ENCODE data around the gene ADIG. TPM values are rescaled to one million over a fixed set of nuclear protein-coding genes. Genes with fewer than 3 reads are reported as not detected.
A peak's percentile ranks its signal among the peaks of the same experiment; 100 is the strongest.

The ADIG gene
- total RNA-seq (not detected), polyA plus RNA-seq (not detected)
- long read RNA-seq, donor 1 = 0 reads
- long read RNA-seq, donor 2 = 0 reads

GRCh38 chr20:38581013-38581412 is at the start of gene ADIG:
ADIG (plus strand) TSS chr20:38581197; CDS start chr20:38581251, 54 bp downstream.
- H3K4me3 ChIP-seq = no peak within 1 kb of the TSS
- H3K9me3 ChIP-seq = no peaks in the 10 kb centered on the region
- WGBS, 5 donors = 67 to 88% (median 79%) methylated on average over 5 of the region's 5 CpGs
- DNase-seq = no peak
- peaks cover 0 to 23% (median 13%) of the 10 kb centered on the region in 6 donors for H3K36me3 ChIP-seq
- no peak within 1 kb of the TSS for H3K27ac ChIP-seq
- intact Hi-C loops (cut with DNase I; ENCODE audit: low total_unique reads) = no loop called here
- no peaks in the 10 kb centered on the region for H3K4me1 ChIP-seq
- no peak for TF ChIP-seq POLR2A (IDR thresholded peaks at IDR 0.05)
- peak in 2 of 3 donors; percentile 17 to 50 for TF ChIP-seq POLR2AphosphoS5 (IDR thresholded peaks at IDR 0.05)
- H3K27me3 ChIP-seq (replicated peaks in 1 of 7) = peaks cover 0 to 27% (median 0%) of the 10 kb centered on the region in 7 donors

DNA sequence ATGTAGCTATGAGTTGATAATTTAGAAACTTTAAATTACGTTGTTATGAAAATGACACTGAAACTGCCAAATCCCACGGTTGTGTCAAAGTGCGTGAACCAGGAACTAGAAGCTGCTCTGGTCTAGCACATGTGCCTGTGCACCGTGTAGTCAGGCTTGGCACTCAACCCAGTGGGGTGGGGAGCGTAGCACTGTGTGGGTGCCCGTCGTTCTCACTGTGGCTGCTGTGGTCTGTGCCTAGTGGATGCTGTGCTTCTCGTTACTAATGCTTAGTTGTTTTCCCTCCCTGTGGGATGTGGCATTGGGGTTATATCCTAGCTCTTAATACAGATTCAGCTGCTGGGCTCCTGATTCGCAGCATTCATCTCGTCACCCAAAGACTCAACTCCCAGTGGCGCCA is 46.2 kb upstream of the ADIG start:
- no peaks in the 10 kb centered on the region for H3K4me1 ChIP-seq

GRCh38 chr20:38536310-38536709 is 44.7 kb upstream of the ADIG start:
- Histone ChIP-seq H3K4me3 (no peak overlapping the region), H3K4me1 (no peaks in the 10 kb centered on the region), H3K36me3 (peaks cover 0 to 100% (median 85%) of the 10 kb centered on the region in 6 donors), H3K9me3 (no peaks in the 10 kb centered on the region), H3K27me3 (replicated peaks in 1 of 7) (no peaks in the 10 kb centered on the region), H3K27ac (no peak overlapping the region)
- TF ChIP-seq POLR2A (IDR thresholded peaks at IDR 0.05) (no peak), POLR2AphosphoS5 (IDR thresholded peaks at IDR 0.05) (no peak)
- TF ChIP-seq, protein P1, sequence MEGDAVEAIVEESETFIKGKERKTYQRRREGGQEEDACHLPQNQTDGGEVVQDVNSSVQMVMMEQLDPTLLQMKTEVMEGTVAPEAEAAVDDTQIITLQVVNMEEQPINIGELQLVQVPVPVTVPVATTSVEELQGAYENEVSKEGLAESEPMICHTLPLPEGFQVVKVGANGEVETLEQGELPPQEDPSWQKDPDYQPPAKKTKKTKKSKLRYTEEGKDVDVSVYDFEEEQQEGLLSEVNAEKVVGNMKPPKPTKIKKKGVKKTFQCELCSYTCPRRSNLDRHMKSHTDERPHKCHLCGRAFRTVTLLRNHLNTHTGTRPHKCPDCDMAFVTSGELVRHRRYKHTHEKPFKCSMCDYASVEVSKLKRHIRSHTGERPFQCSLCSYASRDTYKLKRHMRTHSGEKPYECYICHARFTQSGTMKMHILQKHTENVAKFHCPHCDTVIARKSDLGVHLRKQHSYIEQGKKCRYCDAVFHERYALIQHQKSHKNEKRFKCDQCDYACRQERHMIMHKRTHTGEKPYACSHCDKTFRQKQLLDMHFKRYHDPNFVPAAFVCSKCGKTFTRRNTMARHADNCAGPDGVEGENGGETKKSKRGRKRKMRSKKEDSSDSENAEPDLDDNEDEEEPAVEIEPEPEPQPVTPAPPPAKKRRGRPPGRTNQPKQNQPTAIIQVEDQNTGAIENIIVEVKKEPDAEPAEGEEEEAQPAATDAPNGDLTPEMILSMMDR (IDR thresholded peaks at IDR 0.05 in 8 of 11, conservative IDR thresholded peaks at IDR 0.05 in 3 of 11) = no peak
- 93 to 98% (median 97%) methylated on average over 2 of the region's 2 CpGs for WGBS, 5 donors
- intact Hi-C loops (cut with DNase I; ENCODE audit: low total_unique reads) = no loop called here
- no peak for DNase-seq

More for the DNA sequence above, 46.2 kb upstream of the ADIG start:
- Histone ChIP-seq H3K4me3 (no peak overlapping the region), H3K27ac (no peak overlapping the region), H3K27me3 (replicated peaks in 1 of 7) (no peaks in the 10 kb centered on the region), H3K9me3 (no peaks in the 10 kb centered on the region), H3K36me3 (peaks cover 0 to 100% (median 77%) of the 10 kb centered on the region in 6 donors)
- DNase-seq = no peak
- 85 to 93% (median 87%) methylated on average over 11 of the region's 11 CpGs for WGBS, 5 donors
- intact Hi-C loops (cut with DNase I; ENCODE audit: low total_unique reads) = no loop called here
- TF ChIP-seq, protein P1 (IDR thresholded peaks at IDR 0.05 in 8 of 11, conservative IDR thresholded peaks at IDR 0.05 in 3 of 11) = no peak
- TF ChIP-seq POLR2AphosphoS5 (IDR thresholded peaks at IDR 0.05) (no peak), POLR2A (IDR thresholded peaks at IDR 0.05) (no peak)

DNA sequence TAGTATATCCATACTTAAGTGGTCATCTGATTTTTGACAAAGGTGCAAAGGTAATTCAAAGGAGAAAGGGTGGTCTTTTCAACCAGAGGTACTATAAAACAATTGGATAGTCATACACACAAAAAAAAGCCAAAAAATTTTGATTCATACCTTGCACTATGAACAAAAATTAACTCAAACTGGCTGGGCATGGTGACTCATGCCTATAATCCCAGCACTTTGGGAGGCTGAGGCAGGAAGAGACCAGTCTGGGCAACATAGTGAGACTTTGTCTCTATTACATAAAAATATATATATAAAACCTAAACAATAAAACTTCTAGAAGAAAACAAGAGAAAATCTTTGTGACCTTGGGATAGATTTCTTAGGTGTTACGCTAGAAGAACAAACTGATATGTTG is 43.8 kb upstream of the ADIG start:
- Histone ChIP-seq H3K36me3 (peaks cover 4 to 100% (median 85%) of the 10 kb centered on the region in 6 donors), H3K4me3 (no peak overlapping the region)
- TF ChIP-seq POLR2A (IDR thresholded peaks at IDR 0.05) (no peak), POLR2AphosphoS5 (IDR thresholded peaks at IDR 0.05) (no peak)
- TF ChIP-seq, protein P1 (IDR thresholded peaks at IDR 0.05 in 8 of 11, conservative IDR thresholded peaks at IDR 0.05 in 3 of 11) = no peak

More for the DNA sequence above, 43.8 kb upstream of the ADIG start:
- no peaks in the 10 kb centered on the region for H3K9me3 ChIP-seq
- no peak for DNase-seq
- no peak overlapping the region for H3K27ac ChIP-seq
- H3K27me3 ChIP-seq (replicated peaks in 1 of 7) = no peaks in the 10 kb centered on the region
- intact Hi-C loops (cut with DNase I; ENCODE audit: low total_unique reads) = no loop called here
- H3K4me1 ChIP-seq = no peaks in the 10 kb centered on the region
- 98 to 100% (median 98%) methylated on average over 1 of the region's 1 CpG for WGBS, 5 donors

Measured in spleen (tissue), 13 donors.